Right ventricle myocardium inferior (tissue), 1 donor: ENCODE measurements around the gene LAGE3. TPM values are rescaled to one million over a fixed set of nuclear protein-coding genes. Genes with fewer than 3 reads are reported as not detected.
A peak's percentile ranks its signal among the peaks of the same experiment; 100 is the strongest.

Source experiments
- ATAC-seq: fragments of 200-7000 bp; cut with Tn5 transposase; one replicate; pipeline ENCODE4 v1.9.1; 2020; ENCODE audit warnings: mild to moderate bottlenecking, moderate library complexity
- DNase-seq: peaks from one replicate; pipeline ENCODE4 v3.0.0; 2021; ENCODE audit errors: missing footprints
- intact Hi-C: fragments of 100-400 bp; cut with DNase I; formaldehyde crosslinking; loops from one replicate; pipeline ENCODE4 v1.11.0; 2022
- microRNA-seq: library from miRNA; unstranded; fragments of <30 nt; microRNA quantifications from one replicate; pipeline ENCODE4 v1.2.0, GENCODE V29; 2020
- total RNA-seq: library from RNA; stranded (reverse); fragmentation: NEBNext Ultra II Directional; extraction: Animal tissue kit (Norgen Biotek cat#: 25700); gene quantifications from one replicate; pipeline ENCODE4 v1.2.1, GENCODE V29; 2021
- donor health status: DM: no; HTN: yes; CAD: no; lungs with severe emphysema.

LAGE3 gene
- total RNA-seq, 1 donor from 2014 or later: 18.5 TPM

DNA sequence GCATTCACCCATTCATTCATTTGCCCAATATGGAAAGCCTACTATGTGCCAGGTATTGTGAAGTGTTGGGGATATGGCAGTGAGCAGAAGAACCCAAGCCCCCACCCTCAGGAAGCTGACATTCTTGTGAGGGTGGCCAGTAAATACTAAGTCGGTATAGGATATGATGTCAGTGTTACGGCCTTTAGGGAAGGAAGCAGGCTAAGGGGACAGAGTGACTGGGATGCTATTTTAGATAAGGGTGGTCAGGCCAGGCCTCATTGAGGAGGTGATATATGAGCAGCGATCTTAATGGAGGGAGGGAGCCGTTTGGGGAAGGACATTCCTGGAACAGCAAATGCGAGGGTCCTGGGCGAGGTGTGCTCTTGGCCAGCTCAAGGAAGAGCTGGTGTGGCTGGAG is 48.6 kb downstream of the LAGE3 start:
- ATAC-seq (no peak), DNase-seq (no peak)
- intact Hi-C loops: loop anchor here (2.0 kb wide), 1 partner anchor 18 kb away; no protein-coding TSS in a partner anchor

DNA sequence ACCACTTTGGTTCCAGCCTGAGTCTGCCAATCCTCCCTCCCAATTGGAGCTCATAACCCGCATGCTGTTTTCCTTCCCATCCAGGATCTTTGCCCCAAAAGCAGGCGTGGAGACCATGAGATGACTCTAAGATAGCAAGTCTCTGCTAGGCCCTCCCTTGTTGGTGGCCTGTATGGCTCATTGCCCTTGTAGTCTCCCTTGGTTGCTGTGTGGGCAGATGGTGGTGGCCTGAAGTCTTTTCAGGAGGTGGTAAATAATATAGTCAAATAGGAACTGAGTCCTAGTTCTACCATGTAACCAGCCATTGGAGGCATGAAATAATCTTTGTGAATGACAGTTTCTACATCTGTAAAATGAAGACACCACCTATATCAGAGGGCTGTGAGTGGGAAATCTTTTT is 49.4 kb downstream of the LAGE3 start:
- intact Hi-C loops: loop anchor here (2.0 kb wide), 1 partner anchor 17 kb away; no protein-coding TSS in a partner anchor
- no peak for ATAC-seq
- DNase-seq: no peak

DNA sequence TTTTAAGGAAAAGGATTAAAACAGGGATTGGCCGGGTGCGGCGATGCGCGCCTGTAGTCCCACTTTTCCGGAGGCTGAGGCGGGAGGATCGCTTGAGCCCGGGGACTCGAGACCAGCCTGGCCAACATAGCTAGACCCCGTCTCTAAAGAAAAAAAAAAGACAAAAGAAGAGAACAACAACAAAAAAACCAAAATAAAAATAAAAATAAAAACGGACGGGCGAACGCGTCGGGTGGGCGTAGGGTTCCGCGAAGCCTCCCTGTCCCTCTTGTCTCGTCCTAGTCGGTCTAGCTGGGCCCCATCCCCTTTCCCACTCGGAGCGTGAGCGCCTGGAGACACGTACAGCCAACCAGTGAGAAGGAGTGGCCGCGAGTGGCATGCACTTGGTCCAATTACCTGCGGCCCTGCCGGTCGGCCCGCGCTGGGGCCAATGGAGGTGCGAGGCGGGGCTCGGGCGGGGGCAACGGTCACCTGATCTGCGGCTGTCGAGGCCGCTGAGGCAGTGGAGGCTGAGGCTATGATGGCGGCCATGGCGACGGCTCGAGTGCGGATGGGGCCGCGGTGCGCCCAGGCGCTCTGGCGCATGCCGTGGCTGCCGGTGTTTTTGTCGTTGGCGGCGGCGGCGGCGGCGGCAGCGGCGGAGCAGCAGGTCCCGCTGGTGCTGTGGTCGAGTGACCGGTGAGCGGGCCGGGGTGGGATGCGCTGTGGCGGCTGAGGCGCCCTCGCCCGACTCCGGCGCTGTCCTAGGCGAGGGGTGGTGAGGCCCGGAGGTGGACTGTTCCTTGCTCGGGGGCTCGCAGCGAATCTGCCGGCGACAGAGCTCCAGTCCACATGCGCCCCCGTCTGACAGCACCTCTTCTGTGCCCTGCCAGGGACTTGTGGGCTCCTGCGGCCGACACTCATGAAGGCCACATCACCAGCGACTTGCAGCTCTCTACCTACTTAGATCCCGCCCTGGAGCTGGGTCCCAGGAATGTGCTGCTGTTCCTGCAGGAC is 50.6 kb downstream of the LAGE3 start, which contains the start of gene ATP6AP1:
Gene ATP6AP1, plus strand, starts transcription at position 502 of the 996 bp plus-strand sequence. Its CDS starts 16 bp downstream, at position 518.
- intact Hi-C loops: no loop called here
- peak; percentile 97 for DNase-seq
- ATAC-seq: peak; percentile 99

Small RNAs within 50 kb of the gene (microRNA-seq; reads per million reads assigned to microRNA genes)
- gene MIR6858: not detected

Other genes starting within 250 kb of the LAGE3 start
- gene OPN1MW3, start 221.7 kb downstream of the LAGE3 start, total RNA-seq: not detected
- not detected for gene TEX28, start 184.2 kb downstream of the LAGE3 start, total RNA-seq
- gene TKTL1, start 183.5 kb downstream of the LAGE3 start, total RNA-seq: 13.0 TPM
- 253 TPM for gene FLNA, start 104.6 kb downstream of the LAGE3 start, total RNA-seq
- 51.1 TPM for gene EMD, start 100.0 kb downstream of the LAGE3 start, total RNA-seq
- gene RPL10, start 80.9 kb downstream of the LAGE3 start, total RNA-seq: 2,181 TPM
- 52.3 TPM for gene DNASE1L1, start 70.0 kb downstream of the LAGE3 start, total RNA-seq
- gene TAFAZZIN, start 67.7 kb downstream of the LAGE3 start, total RNA-seq: 36.1 TPM
- 83.0 TPM for gene ATP6AP1, start 50.6 kb downstream of the LAGE3 start, total RNA-seq
- gene GDI1, start 42.1 kb downstream of the LAGE3 start, total RNA-seq: 85.2 TPM
- 47.3 TPM for gene FAM50A, start 35.1 kb downstream of the LAGE3 start, total RNA-seq
- 23.2 TPM for gene PLXNA3, start 21.0 kb downstream of the LAGE3 start, total RNA-seq
- 58.4 TPM for gene UBL4A, start 7.3 kb upstream of the LAGE3 start, total RNA-seq
- gene SLC10A3, start 11.3 kb upstream of the LAGE3 start, total RNA-seq: 13.0 TPM
- 62.1 TPM for gene FAM3A, start 37.0 kb upstream of the LAGE3 start, total RNA-seq
- 15.0 TPM for gene G6PD, start 67.6 kb upstream of the LAGE3 start, total RNA-seq
- gene IKBKG, start 68.3 kb upstream of the LAGE3 start, total RNA-seq: 15.5 TPM
- not detected for gene CTAG1A, start 105.9 kb upstream of the LAGE3 start, total RNA-seq
- gene CTAG1B, start 140.0 kb upstream of the LAGE3 start, total RNA-seq: not detected
- gene CTAG2, start 174.3 kb upstream of the LAGE3 start, total RNA-seq: not detected